HepG2 (cell line): Measurements from ENCODE around the gene SYNJ2. TPM values are rescaled to one million over a fixed set of nuclear protein-coding genes. Genes with fewer than 3 reads are reported as not detected.

Source experiments
- CSRNP2 ChIP-seq: sonication (generic); formaldehyde crosslinking; conservative IDR thresholded peaks from 2 replicates; pipeline ENCODE4 v1.8.0; 2022; ENCODE audit warnings: low read depth, missing genetic modification reagents
- ETV5 ChIP-seq: IDR thresholded peaks from 2 replicates; pipeline ENCODE4 v1.6.1; 2018; ENCODE audit warnings: missing biosample characterization, missing genetic modification reagents, inconsistent platforms, borderline replicate concordance
- KDM4B ChIP-seq: sonication (generic); formaldehyde crosslinking; IDR thresholded peaks from 2 replicates; pipeline ENCODE4 v1.4.0; 2020; ENCODE audit warnings: missing genetic modification reagents
- NFAT5 ChIP-seq: sonication (generic); formaldehyde crosslinking; IDR thresholded peaks from 2 replicates; pipeline ENCODE4 v1.4.0; 2020; ENCODE audit warnings: missing genetic modification reagents
- REXO4 ChIP-seq: sonication (generic); formaldehyde crosslinking; IDR thresholded peaks from 2 replicates; pipeline ENCODE4 v1.8.0; 2022; ENCODE audit warnings: missing genetic modification reagents, mild to moderate bottlenecking, borderline replicate concordance
- SMYD3 ChIP-seq: sonication (generic); formaldehyde crosslinking; IDR thresholded peaks from 2 replicates; pipeline ENCODE4 v1.8.1; 2023; ENCODE audit warnings: mild to moderate bottlenecking, missing genetic modification reagents
- ZNF646 ChIP-seq: sonication (generic); formaldehyde crosslinking; IDR thresholded peaks from 2 replicates; pipeline ENCODE4 v1.9.0; 2021; ENCODE audit warnings: mild to moderate bottlenecking, missing genetic modification reagents
- ZSCAN22 ChIP-seq: sonication (generic); formaldehyde crosslinking; IDR thresholded peaks from 2 replicates; pipeline ENCODE4 v1.4.0; 2020; ENCODE audit warnings: mild to moderate bottlenecking, missing genetic modification reagents
- polyA plus RNA-seq, 8 experiments: library from polyadenylated mRNA; depleted of rRNA in 3 of 8; stranded (reverse) in 7 of 8; unstranded in 1 of 8; fragments of >200 nt; fragmentation: Illumina TruSeq in 4 of 8; extraction: Trizol in 4 of 8; gene quantifications; 2 replicates each; pipeline versions ENCODE4 v1.2.1 to v1.2.3, GENCODE V29; 2011 to 2016; ENCODE audit warnings: low read depth in 4 of 8, missing spikeins in 1 of 8, mixed read lengths in 1 of 8; ENCODE audit not compliant: insufficient read depth in 1 of 8
- total RNA-seq, 5 experiments: library from RNA; depleted of rRNA; stranded (reverse); fragments of >200 nt; fragmentation: Illumina TruSeq; extraction: Trizol; gene quantifications; 2 replicates each; pipeline ENCODE4 v1.2.3, GENCODE V29; 2016; ENCODE audit warnings: low read depth in 1 of 5
- TF ChIP-seq, protein P1 (sequence below): sonication (generic); formaldehyde crosslinking; IDR thresholded peaks from 2 replicates; pipeline ENCODE4 v1.4.0; 2020; ENCODE audit warnings: missing genetic modification reagents
- TF ChIP-seq, protein P2 (sequence below): sonication (generic); formaldehyde crosslinking; IDR thresholded peaks from 2 replicates; pipeline ENCODE4 v1.8.0; 2022; ENCODE audit warnings: mild to moderate bottlenecking, missing genetic modification reagents, moderate library complexity

Gene SYNJ2
- total and polyA plus RNA-seq, 2 of the 13 experiments (the other 11 are each of a cell fraction or from before 2014, with no cell fraction given): 39.1 to 57.6 TPM

DNA sequence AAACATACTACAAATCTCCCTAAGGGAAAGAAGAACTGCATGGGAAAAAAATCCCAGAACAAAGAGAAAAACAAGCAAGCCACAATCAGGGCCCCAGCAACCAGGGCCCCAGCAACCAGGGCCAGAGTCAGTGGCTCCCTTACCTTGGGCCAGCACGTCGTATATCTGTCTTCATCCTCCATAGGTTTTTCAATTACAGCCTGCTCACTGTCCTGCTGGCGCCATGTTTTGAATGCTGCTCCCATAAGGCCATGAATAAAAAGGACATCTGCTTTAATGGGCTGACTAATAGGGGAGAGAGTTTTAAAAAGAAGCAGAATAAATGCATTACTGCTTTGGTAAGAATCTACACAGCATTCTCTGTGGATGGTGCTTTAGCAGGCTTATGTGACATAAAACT is 137.2 kb downstream of the SYNJ2 start (continued):
- TF ChIP-seq ZNF646 (CRISPR knock-in tag) (no peak), NFAT5 (CRISPR knock-in tag) (no peak), REXO4 (CRISPR knock-in tag) (no peak), CSRNP2 (CRISPR knock-in tag) (no peak), ETV5 (CRISPR knock-in tag) (no peak), KDM4B (CRISPR knock-in tag) (no peak), SMYD3 (CRISPR knock-in tag) (no peak), ZSCAN22 (CRISPR knock-in tag) (no peak)
- TF ChIP-seq, protein P1, sequence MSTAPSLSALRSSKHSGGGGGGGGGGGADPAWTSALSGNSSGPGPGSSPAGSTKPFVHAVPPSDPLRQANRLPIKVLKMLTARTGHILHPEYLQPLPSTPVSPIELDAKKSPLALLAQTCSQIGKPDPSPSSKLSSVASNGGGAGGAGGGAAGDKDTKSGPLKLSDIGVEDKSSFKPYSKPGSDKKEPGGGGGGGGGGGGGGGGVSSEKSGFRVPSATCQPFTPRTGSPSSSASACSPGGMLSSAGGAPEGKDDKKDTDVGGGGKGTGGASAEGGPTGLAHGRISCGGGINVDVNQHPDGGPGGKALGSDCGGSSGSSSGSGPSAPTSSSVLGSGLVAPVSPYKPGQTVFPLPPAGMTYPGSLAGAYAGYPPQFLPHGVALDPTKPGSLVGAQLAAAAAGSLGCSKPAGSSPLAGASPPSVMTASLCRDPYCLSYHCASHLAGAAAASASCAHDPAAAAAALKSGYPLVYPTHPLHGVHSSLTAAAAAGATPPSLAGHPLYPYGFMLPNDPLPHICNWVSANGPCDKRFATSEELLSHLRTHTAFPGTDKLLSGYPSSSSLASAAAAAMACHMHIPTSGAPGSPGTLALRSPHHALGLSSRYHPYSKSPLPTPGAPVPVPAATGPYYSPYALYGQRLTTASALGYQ (CRISPR knock-in tag): no peak
- TF ChIP-seq, protein P2, sequence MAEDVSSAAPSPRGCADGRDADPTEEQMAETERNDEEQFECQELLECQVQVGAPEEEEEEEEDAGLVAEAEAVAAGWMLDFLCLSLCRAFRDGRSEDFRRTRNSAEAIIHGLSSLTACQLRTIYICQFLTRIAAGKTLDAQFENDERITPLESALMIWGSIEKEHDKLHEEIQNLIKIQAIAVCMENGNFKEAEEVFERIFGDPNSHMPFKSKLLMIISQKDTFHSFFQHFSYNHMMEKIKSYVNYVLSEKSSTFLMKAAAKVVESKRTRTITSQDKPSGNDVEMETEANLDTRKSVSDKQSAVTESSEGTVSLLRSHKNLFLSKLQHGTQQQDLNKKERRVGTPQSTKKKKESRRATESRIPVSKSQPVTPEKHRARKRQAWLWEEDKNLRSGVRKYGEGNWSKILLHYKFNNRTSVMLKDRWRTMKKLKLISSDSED (CRISPR knock-in tag): no peak
